Vagina (tissue), 2 donors: ENCODE measurements around the gene BTRC.

ENCODE experiments used
- POLR2A ChIP-seq, 2 donors: fragments of 450-650 bp; IDR thresholded peaks; one replicate each; pipeline ENCODE4 v1.6.1; 2017; ENCODE audit warnings: antibody characterized with exemption in 2 of 2, mild to moderate bottlenecking in 2 of 2, moderate library complexity in 2 of 2
- TF ChIP-seq, protein P1 (sequence below), 3 experiments: fragments of 450-650 bp in 2 of 3; fragments of 200-600 bp in 1 of 3; sonication (generic) in 1 of 3; IDR thresholded peaks; one replicate each; pipeline ENCODE4 v1.5.1; 2017 to 2019; ENCODE audit warnings: antibody characterized with exemption in 3 of 3, mild to moderate bottlenecking in 2 of 3, moderate library complexity in 2 of 3

GRCh38 chr10:101570428-101571270 is 216.7 kb downstream of the BTRC start:
- TF ChIP-seq, protein P1, sequence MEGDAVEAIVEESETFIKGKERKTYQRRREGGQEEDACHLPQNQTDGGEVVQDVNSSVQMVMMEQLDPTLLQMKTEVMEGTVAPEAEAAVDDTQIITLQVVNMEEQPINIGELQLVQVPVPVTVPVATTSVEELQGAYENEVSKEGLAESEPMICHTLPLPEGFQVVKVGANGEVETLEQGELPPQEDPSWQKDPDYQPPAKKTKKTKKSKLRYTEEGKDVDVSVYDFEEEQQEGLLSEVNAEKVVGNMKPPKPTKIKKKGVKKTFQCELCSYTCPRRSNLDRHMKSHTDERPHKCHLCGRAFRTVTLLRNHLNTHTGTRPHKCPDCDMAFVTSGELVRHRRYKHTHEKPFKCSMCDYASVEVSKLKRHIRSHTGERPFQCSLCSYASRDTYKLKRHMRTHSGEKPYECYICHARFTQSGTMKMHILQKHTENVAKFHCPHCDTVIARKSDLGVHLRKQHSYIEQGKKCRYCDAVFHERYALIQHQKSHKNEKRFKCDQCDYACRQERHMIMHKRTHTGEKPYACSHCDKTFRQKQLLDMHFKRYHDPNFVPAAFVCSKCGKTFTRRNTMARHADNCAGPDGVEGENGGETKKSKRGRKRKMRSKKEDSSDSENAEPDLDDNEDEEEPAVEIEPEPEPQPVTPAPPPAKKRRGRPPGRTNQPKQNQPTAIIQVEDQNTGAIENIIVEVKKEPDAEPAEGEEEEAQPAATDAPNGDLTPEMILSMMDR (IDR thresholded peaks at IDR 0.05), result no peak
- TF ChIP-seq POLR2A (IDR thresholded peaks at IDR 0.05), result no peak
